ENCODE measurements around the gene GULP1.

Gene GULP1

DNA sequence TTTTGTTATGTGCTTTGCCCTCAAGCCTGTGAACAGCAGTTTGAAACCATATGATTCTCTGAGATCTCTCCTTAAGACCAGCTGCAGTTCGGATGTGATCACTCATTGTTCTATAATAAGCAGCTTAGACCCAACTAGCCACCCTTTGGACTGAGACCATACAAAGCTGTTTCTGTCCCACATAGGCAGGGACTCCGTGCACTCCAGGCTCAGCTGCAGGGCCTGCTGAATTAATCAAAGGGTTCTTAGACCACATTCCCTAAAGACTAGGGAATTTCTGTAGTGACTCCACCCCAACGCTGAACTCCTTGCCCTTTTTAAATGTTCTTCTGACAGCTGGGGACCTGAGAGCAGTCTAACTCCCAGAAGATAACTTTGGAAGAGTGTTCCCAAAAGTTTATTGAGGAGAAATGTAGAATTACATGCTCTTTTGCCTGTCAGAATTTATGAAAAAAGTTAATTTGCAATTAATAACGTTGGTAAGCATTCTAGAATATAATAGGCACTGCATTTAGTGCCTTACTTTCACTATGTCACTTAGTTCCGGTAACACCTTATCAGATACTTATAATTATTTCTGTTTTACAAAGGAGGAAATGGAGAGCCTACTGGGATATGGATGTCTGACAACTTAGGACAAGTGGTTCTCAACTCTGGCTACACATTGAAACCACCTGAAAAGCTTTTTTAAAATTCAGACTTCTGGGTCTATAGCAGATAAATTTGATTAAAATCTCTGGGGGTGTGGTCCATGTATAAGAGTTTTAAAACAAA, 42.3 kb downstream of the GULP1 start:
- Histone ChIP-seq H3K27me3 (ENCODE audit: insufficient read depth, poor library complexity, severe bottlenecking) (no peaks in the 10 kb centered on the region), H3K27ac (replicated peaks) (no peak overlapping the region), H3K4me3 (replicated peaks; ENCODE audit: insufficient read depth, low read length) (no peak overlapping the region)
- DNase-seq (ENCODE audit: low read depth in 1 of 2, low spot score in 1 of 2): no peak
- TF ChIP-seq SPI1 (IDR thresholded peaks at IDR 0.05; ENCODE audit: borderline replicate concordance, low read depth) (no peak), POLR2AphosphoS5 (IDR thresholded peaks at IDR 0.05; ENCODE audit: low read depth) (no peak), REST (IDR thresholded peaks at IDR 0.05; ENCODE audit: insufficient replicate concordance, low read depth) (no peak), GABPA (IDR thresholded peaks at IDR 0.05; ENCODE audit: low read depth) (no peak)
- TF ChIP-seq, protein P1, sequence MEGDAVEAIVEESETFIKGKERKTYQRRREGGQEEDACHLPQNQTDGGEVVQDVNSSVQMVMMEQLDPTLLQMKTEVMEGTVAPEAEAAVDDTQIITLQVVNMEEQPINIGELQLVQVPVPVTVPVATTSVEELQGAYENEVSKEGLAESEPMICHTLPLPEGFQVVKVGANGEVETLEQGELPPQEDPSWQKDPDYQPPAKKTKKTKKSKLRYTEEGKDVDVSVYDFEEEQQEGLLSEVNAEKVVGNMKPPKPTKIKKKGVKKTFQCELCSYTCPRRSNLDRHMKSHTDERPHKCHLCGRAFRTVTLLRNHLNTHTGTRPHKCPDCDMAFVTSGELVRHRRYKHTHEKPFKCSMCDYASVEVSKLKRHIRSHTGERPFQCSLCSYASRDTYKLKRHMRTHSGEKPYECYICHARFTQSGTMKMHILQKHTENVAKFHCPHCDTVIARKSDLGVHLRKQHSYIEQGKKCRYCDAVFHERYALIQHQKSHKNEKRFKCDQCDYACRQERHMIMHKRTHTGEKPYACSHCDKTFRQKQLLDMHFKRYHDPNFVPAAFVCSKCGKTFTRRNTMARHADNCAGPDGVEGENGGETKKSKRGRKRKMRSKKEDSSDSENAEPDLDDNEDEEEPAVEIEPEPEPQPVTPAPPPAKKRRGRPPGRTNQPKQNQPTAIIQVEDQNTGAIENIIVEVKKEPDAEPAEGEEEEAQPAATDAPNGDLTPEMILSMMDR (IDR thresholded peaks at IDR 0.05; ENCODE audit: insufficient read depth, low read length): no peak

DNA sequence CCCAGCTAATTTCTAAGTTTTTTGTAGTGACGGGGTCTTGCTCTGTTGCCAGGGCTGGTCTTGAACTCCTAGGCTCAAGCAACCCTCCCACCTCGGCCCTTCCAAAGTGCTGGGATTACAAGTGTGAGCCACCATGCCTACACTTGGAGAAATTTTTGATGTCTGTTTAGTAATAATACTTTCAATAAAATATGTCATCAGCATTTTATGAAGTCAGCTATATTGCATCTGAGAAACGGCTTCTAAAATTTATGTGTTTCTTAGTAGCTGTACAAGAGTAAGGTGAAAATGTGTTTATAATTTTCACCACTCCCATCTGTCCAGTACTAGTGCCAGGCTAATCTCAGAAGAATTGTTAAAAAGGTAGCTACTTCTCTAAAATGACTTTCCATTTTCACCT, 46.8 kb downstream of the GULP1 start:
- H3K27ac ChIP-seq (replicated peaks): no peak overlapping the region
- H3K4me3 ChIP-seq (replicated peaks; ENCODE audit: insufficient read depth, low read length): no peak overlapping the region
- H3K27me3 ChIP-seq (ENCODE audit: insufficient read depth, poor library complexity, severe bottlenecking): no peaks in the 10 kb centered on the region
- TF ChIP-seq, protein P1 (IDR thresholded peaks at IDR 0.05; ENCODE audit: insufficient read depth, low read length): no peak
- TF ChIP-seq REST (IDR thresholded peaks at IDR 0.05; ENCODE audit: insufficient replicate concordance, low read depth): no peak
- no peak for TF ChIP-seq GABPA (IDR thresholded peaks at IDR 0.05; ENCODE audit: low read depth)
- no peak for TF ChIP-seq POLR2AphosphoS5 (IDR thresholded peaks at IDR 0.05; ENCODE audit: low read depth)
- no peak for TF ChIP-seq SPI1 (IDR thresholded peaks at IDR 0.05; ENCODE audit: borderline replicate concordance, low read depth)
- DNase-seq (ENCODE audit: low read depth in 1 of 2, low spot score in 1 of 2): no peak

GRCh38 chr2:188340257-188340656, 48.6 kb downstream of the GULP1 start:
- no peak for TF ChIP-seq SPI1 (IDR thresholded peaks at IDR 0.05; ENCODE audit: borderline replicate concordance, low read depth)
- TF ChIP-seq REST (IDR thresholded peaks at IDR 0.05; ENCODE audit: insufficient replicate concordance, low read depth): no peak
- TF ChIP-seq GABPA (IDR thresholded peaks at IDR 0.05; ENCODE audit: low read depth): no peak
- TF ChIP-seq, protein P1 (IDR thresholded peaks at IDR 0.05; ENCODE audit: insufficient read depth, low read length): no peak
- TF ChIP-seq POLR2AphosphoS5 (IDR thresholded peaks at IDR 0.05; ENCODE audit: low read depth): no peak
- Histone ChIP-seq H3K27me3 (ENCODE audit: insufficient read depth, poor library complexity, severe bottlenecking) (no peaks in the 10 kb centered on the region), H3K27ac (replicated peaks) (no peak overlapping the region), H3K4me3 (replicated peaks; ENCODE audit: insufficient read depth, low read length) (no peak overlapping the region)
- no peak for DNase-seq (ENCODE audit: low read depth in 1 of 2, low spot score in 1 of 2)
